ENCODE results near the gene YY1AP1. TPM values are rescaled to one million over a fixed set of nuclear protein-coding genes. Genes with fewer than 3 reads are reported as not detected.
"Not testable (repeated sequence)": the region's sequence is repeated elsewhere in the genome, so short reads cannot be mapped to it uniquely, and the experiment has no call there.

The YY1AP1 gene
- total RNA-seq, 1 donor from 2014 or later = 116 TPM

DNA sequence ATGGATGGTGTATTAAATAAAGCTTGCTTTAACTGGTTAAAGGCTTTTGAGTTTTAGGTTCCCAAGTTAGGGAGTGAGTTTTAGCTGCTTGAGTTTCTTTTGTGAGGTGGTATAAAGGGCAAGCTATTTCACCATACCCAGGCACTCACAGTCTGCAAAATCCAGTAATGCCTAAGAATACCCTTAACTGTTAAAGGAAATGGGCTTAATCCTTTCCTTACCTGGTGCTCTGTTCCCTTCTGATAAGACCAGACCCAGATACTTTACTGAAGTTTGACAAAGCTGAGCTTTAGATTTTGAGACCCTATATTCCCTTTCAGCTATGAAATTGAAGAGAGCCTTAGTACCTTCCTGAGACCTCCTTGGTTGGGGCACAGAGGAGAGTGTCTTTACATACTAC is 48.2 kb downstream of the YY1AP1 start:
- peaks cover 8% of the 10 kb centered on the region for H3K4me1 ChIP-seq
- H3K9me3 ChIP-seq = peaks cover 8% of the 10 kb centered on the region
- no peaks in the 10 kb centered on the region for H3K27me3 ChIP-seq
- TF ChIP-seq POLR2AphosphoS5 (IDR thresholded peaks at IDR 0.05; ENCODE audit: insufficient read depth in 1 of 2, low read depth in 1 of 2) = no peak
- TF ChIP-seq POLR2A (IDR thresholded peaks at IDR 0.05) = no peak
- TF ChIP-seq, protein P1, sequence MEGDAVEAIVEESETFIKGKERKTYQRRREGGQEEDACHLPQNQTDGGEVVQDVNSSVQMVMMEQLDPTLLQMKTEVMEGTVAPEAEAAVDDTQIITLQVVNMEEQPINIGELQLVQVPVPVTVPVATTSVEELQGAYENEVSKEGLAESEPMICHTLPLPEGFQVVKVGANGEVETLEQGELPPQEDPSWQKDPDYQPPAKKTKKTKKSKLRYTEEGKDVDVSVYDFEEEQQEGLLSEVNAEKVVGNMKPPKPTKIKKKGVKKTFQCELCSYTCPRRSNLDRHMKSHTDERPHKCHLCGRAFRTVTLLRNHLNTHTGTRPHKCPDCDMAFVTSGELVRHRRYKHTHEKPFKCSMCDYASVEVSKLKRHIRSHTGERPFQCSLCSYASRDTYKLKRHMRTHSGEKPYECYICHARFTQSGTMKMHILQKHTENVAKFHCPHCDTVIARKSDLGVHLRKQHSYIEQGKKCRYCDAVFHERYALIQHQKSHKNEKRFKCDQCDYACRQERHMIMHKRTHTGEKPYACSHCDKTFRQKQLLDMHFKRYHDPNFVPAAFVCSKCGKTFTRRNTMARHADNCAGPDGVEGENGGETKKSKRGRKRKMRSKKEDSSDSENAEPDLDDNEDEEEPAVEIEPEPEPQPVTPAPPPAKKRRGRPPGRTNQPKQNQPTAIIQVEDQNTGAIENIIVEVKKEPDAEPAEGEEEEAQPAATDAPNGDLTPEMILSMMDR (IDR thresholded peaks at IDR 0.05) = no peak
- intact Hi-C loops (cut with DNase I) = no loop called here
- H3K27ac ChIP-seq = no peak overlapping the region
- H3K36me3 ChIP-seq = no peaks in the 10 kb centered on the region
- H3K4me3 ChIP-seq = no peak overlapping the region
- DNase-seq (ENCODE audit: extremely low spot score in 2 of 2) = no peak

GRCh38 chr1:155636397-155637153 is 52.0 kb downstream of the YY1AP1 start:
- DNase-seq (ENCODE audit: extremely low spot score in 2 of 2) = no peak
- no peak overlapping the region for H3K4me3 ChIP-seq
- intact Hi-C loops (cut with DNase I) = no loop called here
- no peaks in the 10 kb centered on the region for H3K4me1 ChIP-seq
- H3K27me3 ChIP-seq = no peaks in the 10 kb centered on the region
- H3K36me3 ChIP-seq = no peaks in the 10 kb centered on the region
- no peak overlapping the region for H3K27ac ChIP-seq
- H3K9me3 ChIP-seq = no peaks in the 10 kb centered on the region
- TF ChIP-seq, protein P1 (IDR thresholded peaks at IDR 0.05) = no peak
- TF ChIP-seq POLR2A (IDR thresholded peaks at IDR 0.05) = no peak
- TF ChIP-seq POLR2AphosphoS5 (IDR thresholded peaks at IDR 0.05; ENCODE audit: insufficient read depth in 1 of 2, low read depth in 1 of 2) = no peak

- H3K27ac ChIP-seq; intact Hi-C loops (cut with DNase I); DNase-seq (ENCODE audit: extremely low spot score in 2 of 2); H3K27me3 ChIP-seq; H3K4me3 ChIP-seq; H3K9me3 ChIP-seq; H3K36me3 ChIP-seq; H3K4me1 ChIP-seq: not testable (repeated sequence)
These were observed 62.1 kb downstream of the YY1AP1 start for GRCh38 chr1:155626428-155626827.

DNA sequence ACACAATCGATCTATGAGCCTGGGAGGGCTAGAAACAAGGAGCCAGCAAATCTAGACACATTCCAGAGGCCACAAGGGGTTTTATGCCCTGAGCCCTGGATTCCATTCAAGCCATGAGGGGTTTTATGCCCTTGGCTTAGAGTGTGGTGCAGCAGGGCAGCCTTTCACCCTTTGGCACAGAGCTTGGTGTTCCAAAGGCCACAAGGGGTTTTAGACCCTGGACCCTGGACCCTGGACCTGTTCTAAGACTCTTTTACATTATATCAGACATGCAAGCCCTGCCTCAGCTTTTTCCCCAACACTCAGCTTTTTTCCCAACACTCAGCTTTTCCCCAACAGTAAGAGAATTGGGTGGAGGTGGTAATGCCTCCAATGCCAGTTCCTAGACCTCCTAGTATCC is 65.2 kb downstream of the YY1AP1 start:
- H3K4me1 ChIP-seq = no peaks in the 10 kb centered on the region
- intact Hi-C loops (cut with DNase I) = no loop called here
- H3K9me3 ChIP-seq = no peaks in the 10 kb centered on the region
- no peak overlapping the region for H3K27ac ChIP-seq
- no peaks in the 10 kb centered on the region for H3K27me3 ChIP-seq
- no peak for DNase-seq (ENCODE audit: extremely low spot score in 2 of 2)
- no peak for TF ChIP-seq POLR2AphosphoS5 (IDR thresholded peaks at IDR 0.05; ENCODE audit: insufficient read depth in 1 of 2, low read depth in 1 of 2)
- TF ChIP-seq, protein P1 (IDR thresholded peaks at IDR 0.05) = no peak
- TF ChIP-seq POLR2A (IDR thresholded peaks at IDR 0.05) = no peak
- no peaks in the 10 kb centered on the region for H3K36me3 ChIP-seq
- no peak overlapping the region for H3K4me3 ChIP-seq

- no peaks in the 10 kb centered on the region for H3K4me1 ChIP-seq
- intact Hi-C loops (cut with DNase I) = no loop called here
- no peak overlapping the region for H3K4me3 ChIP-seq
- no peaks in the 10 kb centered on the region for H3K9me3 ChIP-seq
- no peak for DNase-seq (ENCODE audit: extremely low spot score in 2 of 2)
- H3K27ac ChIP-seq = no peak overlapping the region
- H3K36me3 ChIP-seq = no peaks in the 10 kb centered on the region
- no peaks in the 10 kb centered on the region for H3K27me3 ChIP-seq
- TF ChIP-seq, protein P1 (IDR thresholded peaks at IDR 0.05) = no peak
- no peak for TF ChIP-seq POLR2AphosphoS5 (IDR thresholded peaks at IDR 0.05; ENCODE audit: insufficient read depth in 1 of 2, low read depth in 1 of 2)
- no peak for TF ChIP-seq POLR2A (IDR thresholded peaks at IDR 0.05)
These were observed 66.4 kb downstream of the YY1AP1 start for GRCh38 chr1:155622191-155622590.

DNA sequence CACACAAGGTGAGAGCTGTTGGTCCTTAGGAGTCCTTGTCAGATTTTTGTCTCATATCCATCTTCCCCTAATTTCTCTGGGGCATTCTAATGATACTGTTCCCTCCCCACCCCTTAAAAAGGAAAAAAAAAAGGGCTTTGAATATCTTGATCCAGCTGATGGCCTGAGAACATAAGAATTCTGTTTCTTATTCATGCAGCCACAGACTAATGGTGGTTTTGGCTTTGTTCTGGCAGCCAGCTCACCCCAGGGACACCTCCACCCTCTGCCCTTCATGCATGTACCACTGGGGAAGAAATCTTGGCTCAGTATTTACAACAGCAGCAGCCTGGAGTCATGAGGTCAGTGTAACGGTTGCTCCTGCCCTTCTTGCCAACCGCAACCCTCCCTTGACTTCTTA is 75.3 kb downstream of the YY1AP1 start:
- DNase-seq (ENCODE audit: extremely low spot score in 2 of 2); H3K27ac ChIP-seq; H3K36me3 ChIP-seq; H3K4me3 ChIP-seq; H3K9me3 ChIP-seq; H3K27me3 ChIP-seq; intact Hi-C loops (cut with DNase I); H3K4me1 ChIP-seq: not testable (repeated sequence)

- intact Hi-C loops (cut with DNase I); H3K27ac ChIP-seq; DNase-seq (ENCODE audit: extremely low spot score in 2 of 2); H3K27me3 ChIP-seq; H3K4me1 ChIP-seq; H3K36me3 ChIP-seq; H3K9me3 ChIP-seq: not testable (repeated sequence)
- peak overlapping the region; percentile 54 to 61 for H3K4me3 ChIP-seq
These were observed 78.3 kb downstream of the YY1AP1 start for GRCh38 chr1:155610257-155610647.

Data from vagina (tissue), 2 donors.